HCT116 (cell line): Measurements from ENCODE around the gene SMAD7. TPM values are rescaled to one million over a fixed set of nuclear protein-coding genes. Genes with fewer than 3 reads are reported as not detected.

Experiments
- ATAC-seq: fragments of 200-7000 bp; cut with Tn5 transposase; 2 replicates; pipeline ENCODE4 v1.9.1; 2020; ENCODE audit warnings: mild to moderate bottlenecking, moderate library complexity
- BruUV-seq: library from RNA; stranded (reverse); fragments of 400-500 nt; replicated peaks from 2 replicates; lab custom pipeline; 2021; lab: Mats Ljungman, UMichigan
- CTCF ChIA-PET: fragments of 300-600 bp; sonication (Branson Sonifier 250); formaldehyde crosslinking; loops from one replicate; lab custom pipeline; 2021; ENCODE audit warnings: antibody characterized with exemption; lab: Charles Lee
- POLR2A ChIA-PET: fragments of 300-600, 350-600 bp; sonication (Branson Sonifier 250); formaldehyde crosslinking; loops from one replicate; lab custom pipeline; 2021; ENCODE audit warnings: antibody characterized with exemption; lab: Charles Lee
- RAD21 ChIA-PET, 2 experiments: fragments of 300-600 bp; sonication (Branson Sonifier 250); formaldehyde crosslinking; loops; one replicate each; lab custom pipeline; 2023; ENCODE audit warnings: low total read pairs in 2 of 2; ENCODE audit not compliant: uncharacterized antibody in 2 of 2, unreplicated experiment in 2 of 2, low non-redundant PET in 1 of 2; lab: Charles Lee
- DNase-seq: peaks from one replicate; pipeline ENCODE4 v3.0.0-alpha.2; 2010; ENCODE audit warnings: low read depth, low spot score
- H2AFZ ChIP-seq: fragments of 200-600 bp; shearing (Covaris generic), sonication (generic); 2 replicates; pipeline ENCODE4 v1.6.1; 2017; ENCODE audit warnings: low read depth, mixed run types, mixed read lengths, antibody characterized with exemption, low read length; ENCODE audit not compliant: poor library complexity, severe bottlenecking
- H3K27ac ChIP-seq: 2 replicates; pipeline ENCODE4 v1.5.1; 2012; ENCODE audit warnings: low read depth, low read length
- H3K27me3 ChIP-seq: fragments of 200-600 bp; sonication (generic); 2 replicates; pipeline ENCODE4 v1.6.1; 2016; ENCODE audit warnings: mixed run types, low read length, mixed read lengths; ENCODE audit not compliant: insufficient read depth
- H3K36me3 ChIP-seq, 2 experiments: fragments of 200-500 bp in 1 of 2; fragments of 200-600 bp in 1 of 2; sonication (Bioruptor generic) in 1 of 2; sonication (generic) in 1 of 2; 2 replicates each; pipeline versions ENCODE4 v1.5.1 to v1.6.1; 2014 to 2016; ENCODE audit warnings: low read length in 2 of 2, inconsistent platforms in 1 of 2, mixed read lengths in 1 of 2, mixed run types in 1 of 2; ENCODE audit not compliant: insufficient read depth in 2 of 2, control insufficient read depth in 1 of 2
- H3K4me1 ChIP-seq, 2 experiments: fragments of 200-600 bp in 1 of 2; sonication (generic) in 1 of 2; 2 replicates each; pipeline versions ENCODE4 v1.5.1 to v1.6.1; 2012 to 2017; ENCODE audit warnings: low read length in 2 of 2, inconsistent platforms in 1 of 2, mild to moderate bottlenecking in 1 of 2, mixed read lengths in 1 of 2, mixed run types in 1 of 2, moderate library complexity in 1 of 2; ENCODE audit not compliant: insufficient read depth in 2 of 2, control insufficient read depth in 1 of 2
- H3K4me2 ChIP-seq: fragments of 200-600 bp; sonication (generic); 2 replicates; pipeline ENCODE4 v1.6.1; 2017; ENCODE audit warnings: mixed run types, low read length, mixed read lengths
- H3K4me3 ChIP-seq, 2 experiments: fragments of 200-600 bp in 1 of 2; sonication (generic) in 1 of 2; replicated peaks in 1 of 2; 2 replicates each; pipeline ENCODE4 v1.5.1; 2011 to 2016; ENCODE audit warnings: low read length in 2 of 2, control low read depth in 1 of 2, low read depth in 1 of 2, mild to moderate bottlenecking in 1 of 2, mixed read lengths in 1 of 2, mixed run types in 1 of 2
- H3K79me2 ChIP-seq: fragments of 200-600 bp; sonication (generic); 2 replicates; pipeline ENCODE4 v1.6.1; 2017; ENCODE audit warnings: mild to moderate bottlenecking, mixed run types, low read length, moderate library complexity, mixed read lengths; ENCODE audit not compliant: insufficient read depth
- H3K9ac ChIP-seq: fragments of 200-600 bp; sonication (generic); 2 replicates; pipeline ENCODE4 v1.6.1; 2016; ENCODE audit warnings: low read length, mixed read lengths
- H3K9me2 ChIP-seq: fragments of 200-600 bp; sonication (generic), shearing (Covaris generic); 2 replicates; pipeline ENCODE4 v1.6.1; 2017; ENCODE audit warnings: mixed run types, mild to moderate bottlenecking, moderate library complexity; ENCODE audit not compliant: insufficient read depth
- H3K9me3 ChIP-seq, 2 experiments: fragments of 200-500 bp in 1 of 2; fragments of 200-600 bp in 1 of 2; sonication (Bioruptor generic) in 1 of 2; sonication (generic) in 1 of 2; 2 replicates each; pipeline ENCODE4 v1.6.1; 2014 to 2017; ENCODE audit warnings: low read length in 2 of 2, mixed read lengths in 2 of 2, inconsistent platforms in 1 of 2, low read depth in 1 of 2, mild to moderate bottlenecking in 1 of 2, mixed run types in 1 of 2, moderate library complexity in 1 of 2; ENCODE audit not compliant: control insufficient read depth in 1 of 2, insufficient read depth in 1 of 2
- H4K20me1 ChIP-seq: fragments of 200-600 bp; sonication (generic), shearing (Covaris generic); 2 replicates; pipeline ENCODE4 v1.6.1; 2017; ENCODE audit warnings: mixed run types, mild to moderate bottlenecking, moderate library complexity; ENCODE audit not compliant: insufficient read depth
- CBX3 ChIP-seq: IDR thresholded peaks from 2 replicates; pipeline ENCODE4 v1.6.1; 2012; ENCODE audit warnings: low read depth
- CEBPB ChIP-seq: IDR thresholded peaks from 2 replicates; pipeline ENCODE4 v1.6.1; 2012; ENCODE audit warnings: low read depth
- EZH2phosphoT487 ChIP-seq: fragments of 200-600 bp; IDR thresholded peaks from 2 replicates; pipeline ENCODE4 v1.6.1; 2018; ENCODE audit warnings: antibody characterized with exemption, borderline replicate concordance
- JUND ChIP-seq: IDR thresholded peaks from 2 replicates; pipeline ENCODE4 v1.6.1; 2012
- POLR2A ChIP-seq: IDR thresholded peaks from 2 replicates; pipeline ENCODE4 v1.7.0; 2011; ENCODE audit warnings: borderline replicate concordance; ENCODE audit not compliant: insufficient read depth, insufficient read length; ENCODE audit errors: extremely low read depth
- POLR2AphosphoS5 ChIP-seq: IDR thresholded peaks from 2 replicates; pipeline ENCODE4 v1.6.1; 2011; ENCODE audit warnings: mild to moderate bottlenecking, low read depth, low read length, moderate library complexity
- RAD21 ChIP-seq: IDR thresholded peaks from 2 replicates; pipeline ENCODE4 v1.6.1; 2012; ENCODE audit warnings: low read depth, mild to moderate bottlenecking
- REST ChIP-seq: IDR thresholded peaks from 2 replicates; pipeline ENCODE4 v1.6.1; 2012; ENCODE audit warnings: low read depth
- SIN3A ChIP-seq: IDR thresholded peaks from 2 replicates; pipeline ENCODE4 v1.6.1; 2012; ENCODE audit warnings: low read depth
- YY1 ChIP-seq: IDR thresholded peaks from 2 replicates; pipeline ENCODE4 v1.6.1; 2011; ENCODE audit warnings: low read length, low read depth, moderate library complexity, mild to moderate bottlenecking; ENCODE audit not compliant: insufficient replicate concordance; ENCODE audit errors: extremely low read depth
- ZFX ChIP-seq: fragments of 450-650 bp; IDR thresholded peaks from 2 replicates; pipeline ENCODE4 v1.6.1; 2017
- intact Hi-C: fragments of 100-400 bp; cut with micrococcal nuclease; formaldehyde crosslinking; loops from 2 replicates; pipeline ENCODE4 v1.10.0; 2022
- total RNA-seq: library from RNA; stranded (reverse); gene quantifications from one replicate; pipeline ENCODE4 v1.2.1, GENCODE V29; 2021; ENCODE audit not compliant: unreplicated experiment
- TF ChIP-seq, protein P1 (sequence below), 3 experiments: fragments of 200-600 bp in 1 of 3; sonication (generic) in 1 of 3; IDR thresholded peaks in 2 of 3; conservative IDR thresholded peaks in 1 of 3; 2 replicates each; pipeline ENCODE4 v1.5.1; 2012 to 2017; ENCODE audit warnings: low read depth in 2 of 3, low read length in 2 of 3, antibody characterized with exemption in 1 of 3, borderline replicate concordance in 1 of 3, control low read depth in 1 of 3, mild to moderate bottlenecking in 1 of 3, mixed read lengths in 1 of 3, mixed run types in 1 of 3, moderate library complexity in 1 of 3; ENCODE audit not compliant: insufficient read depth in 1 of 3
- TF ChIP-seq, protein P2 (sequence below): IDR thresholded peaks from 2 replicates; pipeline ENCODE4 v1.6.1; 2012

SMAD7 gene
- total RNA-seq, 1 experiment from 2014 or later, result 7.2 TPM

GRCh38 chr18:48932822-48933510 is 17.8 kb downstream of the SMAD7 start (continued):
- TF ChIP-seq, protein P1, sequence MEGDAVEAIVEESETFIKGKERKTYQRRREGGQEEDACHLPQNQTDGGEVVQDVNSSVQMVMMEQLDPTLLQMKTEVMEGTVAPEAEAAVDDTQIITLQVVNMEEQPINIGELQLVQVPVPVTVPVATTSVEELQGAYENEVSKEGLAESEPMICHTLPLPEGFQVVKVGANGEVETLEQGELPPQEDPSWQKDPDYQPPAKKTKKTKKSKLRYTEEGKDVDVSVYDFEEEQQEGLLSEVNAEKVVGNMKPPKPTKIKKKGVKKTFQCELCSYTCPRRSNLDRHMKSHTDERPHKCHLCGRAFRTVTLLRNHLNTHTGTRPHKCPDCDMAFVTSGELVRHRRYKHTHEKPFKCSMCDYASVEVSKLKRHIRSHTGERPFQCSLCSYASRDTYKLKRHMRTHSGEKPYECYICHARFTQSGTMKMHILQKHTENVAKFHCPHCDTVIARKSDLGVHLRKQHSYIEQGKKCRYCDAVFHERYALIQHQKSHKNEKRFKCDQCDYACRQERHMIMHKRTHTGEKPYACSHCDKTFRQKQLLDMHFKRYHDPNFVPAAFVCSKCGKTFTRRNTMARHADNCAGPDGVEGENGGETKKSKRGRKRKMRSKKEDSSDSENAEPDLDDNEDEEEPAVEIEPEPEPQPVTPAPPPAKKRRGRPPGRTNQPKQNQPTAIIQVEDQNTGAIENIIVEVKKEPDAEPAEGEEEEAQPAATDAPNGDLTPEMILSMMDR (IDR thresholded peaks at IDR 0.05 in 2 of 3, conservative IDR thresholded peaks at IDR 0.05 in 1 of 3; ENCODE audit: borderline replicate concordance in 1 of 3, insufficient read depth in 1 of 3, low read depth in 2 of 3, low read length in 2 of 3), result no peak
- TF ChIP-seq, protein P2, sequence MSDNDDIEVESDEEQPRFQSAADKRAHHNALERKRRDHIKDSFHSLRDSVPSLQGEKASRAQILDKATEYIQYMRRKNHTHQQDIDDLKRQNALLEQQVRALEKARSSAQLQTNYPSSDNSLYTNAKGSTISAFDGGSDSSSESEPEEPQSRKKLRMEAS, result no peak

- Histone ChIP-seq H2AFZ (no peak overlapping the region), H3K4me1 (peaks cover 66 to 72% of the 10 kb centered on the region in 2 experiments), H3K79me2 (peaks cover 24% of the 10 kb centered on the region; the same call in 1 of the 2 replicates), H3K9me2 (no peaks in the 10 kb centered on the region), H4K20me1 (peaks cover 4% of the 10 kb centered on the region; the same call in 1 of the 2 replicates), H3K36me3 (no peaks in the 10 kb centered on the region), H3K9me3 (no peaks in the 10 kb centered on the region), H3K4me3 (no peak overlapping the region), H3K9ac (no peak overlapping the region), H3K27ac (no peak overlapping the region), H3K27me3 (no peaks in the 10 kb centered on the region), H3K4me2 (no peak overlapping the region)
- no peak for DNase-seq
- ChIA-PET POLR2A (no interaction called here), RAD21 (no interaction called here), CTCF (no interaction called here)
- no peak for TF ChIP-seq JUND
- TF ChIP-seq, protein P1 (IDR thresholded peaks at IDR 0.05 in 2 of 3, conservative IDR thresholded peaks at IDR 0.05 in 1 of 3; ENCODE audit: borderline replicate concordance in 1 of 3, insufficient read depth in 1 of 3, low read depth in 2 of 3, low read length in 2 of 3), result no peak
- no peak for TF ChIP-seq POLR2AphosphoS5
- no peak for TF ChIP-seq ZFX
- TF ChIP-seq POLR2A, result no peak
- TF ChIP-seq CEBPB, result no peak
- no peak for TF ChIP-seq EZH2phosphoT487
- TF ChIP-seq YY1, result no peak
- no peak for TF ChIP-seq RAD21
- TF ChIP-seq CBX3, result no peak
- TF ChIP-seq REST, result no peak
- no peak for TF ChIP-seq SIN3A
- no peak for ATAC-seq
- no TSS peak for BruUV-seq
- intact Hi-C loops, result no loop called here
These were observed 18.3 kb downstream of the SMAD7 start for GRCh38 chr18:48932462-48932818.
